Measurements from ENCODE around the gene PLA2G4E.

GRCh38 chr15:42042602-42043400 lies 22.0 kb upstream of the PLA2G4E start:
- TF ChIP-seq CTCF (IDR thresholded peaks at IDR 0.05) = no peak
- no peak for TF ChIP-seq POLR2A (IDR thresholded peaks at IDR 0.05)
- no peak for TF ChIP-seq EP300 (IDR thresholded peaks at IDR 0.05)
